HCT116 (cell line): ENCODE results near the gene GBF1. TPM values are rescaled to one million over a fixed set of nuclear protein-coding genes. Genes with fewer than 3 reads are reported as not detected.
A peak's percentile ranks its signal among the peaks of the same experiment; 100 is the strongest.

Experiments used
- ATAC-seq: fragments of 200-7000 bp; cut with Tn5 transposase; 2 replicates; pipeline ENCODE4 v1.9.1; 2020; ENCODE audit warnings: mild to moderate bottlenecking, moderate library complexity
- BruUV-seq: library from RNA; stranded (reverse); fragments of 400-500 nt; replicated peaks from 2 replicates; lab custom pipeline; 2021; lab: Mats Ljungman, UMichigan
- CTCF ChIA-PET: fragments of 300-600 bp; sonication (Branson Sonifier 250); formaldehyde crosslinking; loops from one replicate; lab custom pipeline; 2021; ENCODE audit warnings: antibody characterized with exemption; lab: Charles Lee
- POLR2A ChIA-PET: fragments of 300-600, 350-600 bp; sonication (Branson Sonifier 250); formaldehyde crosslinking; loops from one replicate; lab custom pipeline; 2021; ENCODE audit warnings: antibody characterized with exemption; lab: Charles Lee
- RAD21 ChIA-PET, 2 experiments: fragments of 300-600 bp; sonication (Branson Sonifier 250); formaldehyde crosslinking; loops; one replicate each; lab custom pipeline; 2023; ENCODE audit warnings: low total read pairs in 2 of 2; ENCODE audit not compliant: uncharacterized antibody in 2 of 2, unreplicated experiment in 2 of 2, low non-redundant PET in 1 of 2; lab: Charles Lee
- DNase-seq: peaks from one replicate; pipeline ENCODE4 v3.0.0-alpha.2; 2010; ENCODE audit warnings: low read depth, low spot score
- H2AFZ ChIP-seq: fragments of 200-600 bp; shearing (Covaris generic), sonication (generic); 2 replicates; pipeline ENCODE4 v1.6.1; 2017; ENCODE audit warnings: low read depth, mixed run types, mixed read lengths, antibody characterized with exemption, low read length; ENCODE audit not compliant: poor library complexity, severe bottlenecking
- H3K27ac ChIP-seq: 2 replicates; pipeline ENCODE4 v1.5.1; 2012; ENCODE audit warnings: low read depth, low read length
- H3K27me3 ChIP-seq: fragments of 200-600 bp; sonication (generic); 2 replicates; pipeline ENCODE4 v1.6.1; 2016; ENCODE audit warnings: mixed run types, low read length, mixed read lengths; ENCODE audit not compliant: insufficient read depth
- H3K36me3 ChIP-seq, 2 experiments: fragments of 200-500 bp in 1 of 2; fragments of 200-600 bp in 1 of 2; sonication (Bioruptor generic) in 1 of 2; sonication (generic) in 1 of 2; 2 replicates each; pipeline versions ENCODE4 v1.5.1 to v1.6.1; 2014 to 2016; ENCODE audit warnings: low read length in 2 of 2, inconsistent platforms in 1 of 2, mixed read lengths in 1 of 2, mixed run types in 1 of 2; ENCODE audit not compliant: insufficient read depth in 2 of 2, control insufficient read depth in 1 of 2
- H3K4me1 ChIP-seq, 2 experiments: fragments of 200-600 bp in 1 of 2; sonication (generic) in 1 of 2; 2 replicates each; pipeline versions ENCODE4 v1.5.1 to v1.6.1; 2012 to 2017; ENCODE audit warnings: low read length in 2 of 2, inconsistent platforms in 1 of 2, mild to moderate bottlenecking in 1 of 2, mixed read lengths in 1 of 2, mixed run types in 1 of 2, moderate library complexity in 1 of 2; ENCODE audit not compliant: insufficient read depth in 2 of 2, control insufficient read depth in 1 of 2
- H3K4me2 ChIP-seq: fragments of 200-600 bp; sonication (generic); 2 replicates; pipeline ENCODE4 v1.6.1; 2017; ENCODE audit warnings: mixed run types, low read length, mixed read lengths
- H3K4me3 ChIP-seq, 2 experiments: fragments of 200-600 bp in 1 of 2; sonication (generic) in 1 of 2; replicated peaks in 1 of 2; 2 replicates each; pipeline ENCODE4 v1.5.1; 2011 to 2016; ENCODE audit warnings: low read length in 2 of 2, control low read depth in 1 of 2, low read depth in 1 of 2, mild to moderate bottlenecking in 1 of 2, mixed read lengths in 1 of 2, mixed run types in 1 of 2
- H3K79me2 ChIP-seq: fragments of 200-600 bp; sonication (generic); 2 replicates; pipeline ENCODE4 v1.6.1; 2017; ENCODE audit warnings: mild to moderate bottlenecking, mixed run types, low read length, moderate library complexity, mixed read lengths; ENCODE audit not compliant: insufficient read depth
- H3K9ac ChIP-seq: fragments of 200-600 bp; sonication (generic); 2 replicates; pipeline ENCODE4 v1.6.1; 2016; ENCODE audit warnings: low read length, mixed read lengths
- H3K9me2 ChIP-seq: fragments of 200-600 bp; sonication (generic), shearing (Covaris generic); 2 replicates; pipeline ENCODE4 v1.6.1; 2017; ENCODE audit warnings: mixed run types, mild to moderate bottlenecking, moderate library complexity; ENCODE audit not compliant: insufficient read depth
- H3K9me3 ChIP-seq, 2 experiments: fragments of 200-500 bp in 1 of 2; fragments of 200-600 bp in 1 of 2; sonication (Bioruptor generic) in 1 of 2; sonication (generic) in 1 of 2; 2 replicates each; pipeline ENCODE4 v1.6.1; 2014 to 2017; ENCODE audit warnings: low read length in 2 of 2, mixed read lengths in 2 of 2, inconsistent platforms in 1 of 2, low read depth in 1 of 2, mild to moderate bottlenecking in 1 of 2, mixed run types in 1 of 2, moderate library complexity in 1 of 2; ENCODE audit not compliant: control insufficient read depth in 1 of 2, insufficient read depth in 1 of 2
- H4K20me1 ChIP-seq: fragments of 200-600 bp; sonication (generic), shearing (Covaris generic); 2 replicates; pipeline ENCODE4 v1.6.1; 2017; ENCODE audit warnings: mixed run types, mild to moderate bottlenecking, moderate library complexity; ENCODE audit not compliant: insufficient read depth
- CEBPB ChIP-seq: IDR thresholded peaks from 2 replicates; pipeline ENCODE4 v1.6.1; 2012; ENCODE audit warnings: low read depth
- CTCF ChIP-seq, 3 experiments: fragments of 200-600 bp in 1 of 3; sonication (generic) in 1 of 3; IDR thresholded peaks in 2 of 3; conservative IDR thresholded peaks in 1 of 3; 2 replicates each; pipeline ENCODE4 v1.5.1; 2012 to 2017; ENCODE audit warnings: low read depth in 2 of 3, low read length in 2 of 3, antibody characterized with exemption in 1 of 3, borderline replicate concordance in 1 of 3, control low read depth in 1 of 3, mild to moderate bottlenecking in 1 of 3, mixed read lengths in 1 of 3, mixed run types in 1 of 3, moderate library complexity in 1 of 3; ENCODE audit not compliant: insufficient read depth in 1 of 3
- EGR1 ChIP-seq: IDR thresholded peaks from 2 replicates; pipeline ENCODE4 v1.6.1; 2012; ENCODE audit warnings: low read depth
- ELF1 ChIP-seq: IDR thresholded peaks from 2 replicates; pipeline ENCODE4 v1.6.1; 2012; ENCODE audit warnings: low read depth, borderline replicate concordance
- FOSL1 ChIP-seq: IDR thresholded peaks from 2 replicates; pipeline ENCODE4 v1.6.1; 2012; ENCODE audit warnings: low read depth
- POLR2AphosphoS5 ChIP-seq: IDR thresholded peaks from 2 replicates; pipeline ENCODE4 v1.6.1; 2011; ENCODE audit warnings: mild to moderate bottlenecking, low read depth, low read length, moderate library complexity
- RAD21 ChIP-seq: IDR thresholded peaks from 2 replicates; pipeline ENCODE4 v1.6.1; 2012; ENCODE audit warnings: low read depth, mild to moderate bottlenecking
- SRF ChIP-seq: IDR thresholded peaks from 2 replicates; pipeline ENCODE4 v1.6.1; 2012; ENCODE audit warnings: low read depth
- TCF7L2 ChIP-seq: IDR thresholded peaks from 2 replicates; pipeline ENCODE4 v1.7.0; 2011; ENCODE audit warnings: borderline replicate concordance, inconsistent platforms; ENCODE audit not compliant: insufficient read depth, insufficient read length; ENCODE audit errors: extremely low read depth
- YY1 ChIP-seq: IDR thresholded peaks from 2 replicates; pipeline ENCODE4 v1.6.1; 2011; ENCODE audit warnings: low read length, low read depth, moderate library complexity, mild to moderate bottlenecking; ENCODE audit not compliant: insufficient replicate concordance; ENCODE audit errors: extremely low read depth
- ZFX ChIP-seq: fragments of 450-650 bp; IDR thresholded peaks from 2 replicates; pipeline ENCODE4 v1.6.1; 2017
- intact Hi-C: fragments of 100-400 bp; cut with micrococcal nuclease; formaldehyde crosslinking; loops from 2 replicates; pipeline ENCODE4 v1.10.0; 2022
- total RNA-seq: library from RNA; stranded (reverse); gene quantifications from one replicate; pipeline ENCODE4 v1.2.1, GENCODE V29; 2021; ENCODE audit not compliant: unreplicated experiment
- TF ChIP-seq, protein P1 (sequence below): IDR thresholded peaks from 2 replicates; pipeline ENCODE4 v1.6.1; 2011; ENCODE audit warnings: mild to moderate bottlenecking, low read length, moderate library complexity; ENCODE audit not compliant: insufficient replicate concordance; ENCODE audit errors: extremely low read depth
- TF ChIP-seq, protein P2 (sequence below): IDR thresholded peaks from 2 replicates; pipeline ENCODE4 v1.6.1; 2012

GBF1 gene
- total RNA-seq, 1 experiment from 2014 or later: 58.9 TPM

- no peak for TF ChIP-seq CTCF (IDR thresholded peaks at IDR 0.05 in 2 of 3, conservative IDR thresholded peaks at IDR 0.05 in 1 of 3; ENCODE audit: borderline replicate concordance in 1 of 3, insufficient read depth in 1 of 3, low read depth in 2 of 3, low read length in 2 of 3)
- TF ChIP-seq, all 23 proteins: peak for 0
Observed at GRCh38 chr10:102396317-102396650, 151.0 kb downstream of the GBF1 start (continued).

GRCh38 chr10:102396730-102397151 is 151.4 kb downstream of the GBF1 start:
- no TSS peak for BruUV-seq

More at GRCh38 chr10:102396730-102397151, 151.4 kb downstream of the GBF1 start:
- DNase-seq: no peak
- TF ChIP-seq TCF7L2: no peak
- TF ChIP-seq RAD21: no peak
- TF ChIP-seq CTCF (IDR thresholded peaks at IDR 0.05 in 2 of 3, conservative IDR thresholded peaks at IDR 0.05 in 1 of 3; ENCODE audit: borderline replicate concordance in 1 of 3, insufficient read depth in 1 of 3, low read depth in 2 of 3, low read length in 2 of 3): no peak
- TF ChIP-seq ELF1: no peak
- TF ChIP-seq POLR2AphosphoS5: no peak
- no peak for TF ChIP-seq YY1
- TF ChIP-seq, protein P1, sequence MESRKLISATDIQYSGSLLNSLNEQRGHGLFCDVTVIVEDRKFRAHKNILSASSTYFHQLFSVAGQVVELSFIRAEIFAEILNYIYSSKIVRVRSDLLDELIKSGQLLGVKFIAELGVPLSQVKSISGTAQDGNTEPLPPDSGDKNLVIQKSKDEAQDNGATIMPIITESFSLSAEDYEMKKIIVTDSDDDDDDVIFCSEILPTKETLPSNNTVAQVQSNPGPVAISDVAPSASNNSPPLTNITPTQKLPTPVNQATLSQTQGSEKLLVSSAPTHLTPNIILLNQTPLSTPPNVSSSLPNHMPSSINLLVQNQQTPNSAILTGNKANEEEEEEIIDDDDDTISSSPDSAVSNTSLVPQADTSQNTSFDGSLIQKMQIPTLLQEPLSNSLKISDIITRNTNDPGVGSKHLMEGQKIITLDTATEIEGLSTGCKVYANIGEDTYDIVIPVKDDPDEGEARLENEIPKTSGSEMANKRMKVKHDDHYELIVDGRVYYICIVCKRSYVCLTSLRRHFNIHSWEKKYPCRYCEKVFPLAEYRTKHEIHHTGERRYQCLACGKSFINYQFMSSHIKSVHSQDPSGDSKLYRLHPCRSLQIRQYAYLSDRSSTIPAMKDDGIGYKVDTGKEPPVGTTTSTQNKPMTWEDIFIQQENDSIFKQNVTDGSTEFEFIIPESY: no peak
- TF ChIP-seq, protein P2, sequence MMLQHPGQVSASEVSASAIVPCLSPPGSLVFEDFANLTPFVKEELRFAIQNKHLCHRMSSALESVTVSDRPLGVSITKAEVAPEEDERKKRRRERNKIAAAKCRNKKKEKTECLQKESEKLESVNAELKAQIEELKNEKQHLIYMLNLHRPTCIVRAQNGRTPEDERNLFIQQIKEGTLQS: no peak
- no peak for TF ChIP-seq CEBPB
- no peak for TF ChIP-seq EGR1
- no peak for TF ChIP-seq SRF
- TF ChIP-seq FOSL1: no peak
- TF ChIP-seq ZFX: no peak
- Histone ChIP-seq H3K27ac (peak overlapping the region; percentile 77; the same call in 1 of the 2 replicates), H3K9me3 (no peaks in the 10 kb centered on the region), H3K36me3 (peaks cover 6 to 26% of the 10 kb centered on the region in 2 experiments; a peak in 3 of 4 replicates), H3K4me1 (peaks cover 26 to 69% of the 10 kb centered on the region in 2 experiments), H3K79me2 (peaks cover 13% of the 10 kb centered on the region; the same call in 1 of the 2 replicates), H3K9me2 (no peaks in the 10 kb centered on the region), H3K9ac (peak overlapping the region; percentile 91), H3K27me3 (no peaks in the 10 kb centered on the region), H3K4me2 (peak overlapping the region; percentile 99), H3K4me3 (peak overlapping the region; percentile 75 to 92), H2AFZ (no peak overlapping the region), H4K20me1 (no peaks in the 10 kb centered on the region)
- no peak for ATAC-seq
- POLR2A ChIA-PET: interaction anchor here (0.7 to 2.6 kb wide), 2 partner anchors 8 to 166 kb away, joined by 3 to 14 read pairs; no protein-coding TSS in a partner anchor
- CTCF ChIA-PET: interaction anchor here (0.9 to 9.3 kb wide), 4 partner anchors 9 to 1527 kb away, joined by 3 to 154 read pairs (median 16); partner anchors contain the start of gene ELOVL3
- intact Hi-C loops: no loop called here
- RAD21 ChIA-PET: no interaction called here
